ENCODE data around the gene ABCA4. TPM values are rescaled to one million over a fixed set of nuclear protein-coding genes. Genes with fewer than 3 reads are reported as not detected.

Gene ABCA4
- total RNA-seq, 4 donors from 2014 or later, result 2.1 to 7.5 (median 5.0) TPM

DNA sequence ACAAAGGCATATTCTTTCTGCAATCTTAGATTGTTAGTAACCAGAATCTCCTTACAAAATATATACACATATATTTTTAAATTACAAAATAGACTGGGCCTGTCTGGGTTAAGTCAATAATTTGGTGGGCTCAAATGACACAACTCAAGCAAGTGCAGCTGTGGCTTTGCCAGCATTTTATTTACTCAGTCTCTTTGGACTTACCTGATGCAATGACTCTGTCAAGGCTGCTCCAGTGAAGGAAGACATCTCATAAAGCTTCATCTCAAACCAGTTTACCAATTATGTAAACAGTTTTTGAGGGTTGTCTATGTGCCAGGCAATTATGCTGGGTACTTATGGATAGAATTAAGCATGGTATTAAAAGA lies 22.8 kb upstream of the ABCA4 start:
- TF ChIP-seq POLR2A (IDR thresholded peaks at IDR 0.05), result no peak
- TF ChIP-seq, protein P1, sequence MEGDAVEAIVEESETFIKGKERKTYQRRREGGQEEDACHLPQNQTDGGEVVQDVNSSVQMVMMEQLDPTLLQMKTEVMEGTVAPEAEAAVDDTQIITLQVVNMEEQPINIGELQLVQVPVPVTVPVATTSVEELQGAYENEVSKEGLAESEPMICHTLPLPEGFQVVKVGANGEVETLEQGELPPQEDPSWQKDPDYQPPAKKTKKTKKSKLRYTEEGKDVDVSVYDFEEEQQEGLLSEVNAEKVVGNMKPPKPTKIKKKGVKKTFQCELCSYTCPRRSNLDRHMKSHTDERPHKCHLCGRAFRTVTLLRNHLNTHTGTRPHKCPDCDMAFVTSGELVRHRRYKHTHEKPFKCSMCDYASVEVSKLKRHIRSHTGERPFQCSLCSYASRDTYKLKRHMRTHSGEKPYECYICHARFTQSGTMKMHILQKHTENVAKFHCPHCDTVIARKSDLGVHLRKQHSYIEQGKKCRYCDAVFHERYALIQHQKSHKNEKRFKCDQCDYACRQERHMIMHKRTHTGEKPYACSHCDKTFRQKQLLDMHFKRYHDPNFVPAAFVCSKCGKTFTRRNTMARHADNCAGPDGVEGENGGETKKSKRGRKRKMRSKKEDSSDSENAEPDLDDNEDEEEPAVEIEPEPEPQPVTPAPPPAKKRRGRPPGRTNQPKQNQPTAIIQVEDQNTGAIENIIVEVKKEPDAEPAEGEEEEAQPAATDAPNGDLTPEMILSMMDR (IDR thresholded peaks at IDR 0.05), result no peak
- no peak for DNase-seq
- Histone ChIP-seq H3K9me3 (no peaks in the 10 kb centered on the region), H3K4me3 (no peak overlapping the region), H3K36me3 (no peaks in the 10 kb centered on the region), H3K4me1 (no peaks in the 10 kb centered on the region), H3K27ac (no peak overlapping the region), H3K27me3 (no peaks in the 10 kb centered on the region)

DNA sequence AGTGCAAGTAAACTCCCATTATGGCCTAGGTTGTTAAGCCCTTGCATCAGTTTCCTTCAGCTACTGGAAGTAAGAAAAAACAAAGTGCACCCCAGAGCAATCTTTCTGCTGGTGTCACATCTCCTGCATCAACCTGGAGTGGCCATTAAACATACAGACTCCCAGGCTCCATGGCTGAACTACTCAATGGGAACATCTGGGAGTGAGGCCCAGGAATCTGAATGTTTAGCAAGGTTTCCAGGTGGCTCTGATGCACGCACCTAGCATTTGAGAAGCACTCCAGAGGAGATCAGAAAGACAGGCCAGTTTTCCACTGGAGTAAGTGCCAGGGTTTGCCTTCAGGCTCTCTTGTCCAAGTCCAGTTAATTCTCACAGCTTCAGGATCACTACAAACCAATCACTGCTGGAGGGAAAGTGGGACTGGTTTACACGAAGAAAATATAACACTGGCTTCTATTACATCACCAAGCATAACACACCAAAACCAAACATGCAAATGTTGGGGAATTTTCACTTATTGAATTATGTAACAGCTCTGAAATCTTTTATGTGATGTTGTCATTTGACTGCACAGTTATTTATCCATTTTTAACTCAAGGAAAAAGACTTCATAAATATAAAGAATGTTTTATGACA lies 22.3 kb upstream of the ABCA4 start:
- Histone ChIP-seq H3K27me3 (no peaks in the 10 kb centered on the region), H3K36me3 (no peaks in the 10 kb centered on the region), H3K9me3 (no peaks in the 10 kb centered on the region), H3K4me3 (no peak overlapping the region), H3K4me1 (no peaks in the 10 kb centered on the region), H3K27ac (no peak overlapping the region)
- TF ChIP-seq, protein P1 (IDR thresholded peaks at IDR 0.05), result no peak
- no peak for TF ChIP-seq POLR2A (IDR thresholded peaks at IDR 0.05)
- DNase-seq, result no peak

DNA sequence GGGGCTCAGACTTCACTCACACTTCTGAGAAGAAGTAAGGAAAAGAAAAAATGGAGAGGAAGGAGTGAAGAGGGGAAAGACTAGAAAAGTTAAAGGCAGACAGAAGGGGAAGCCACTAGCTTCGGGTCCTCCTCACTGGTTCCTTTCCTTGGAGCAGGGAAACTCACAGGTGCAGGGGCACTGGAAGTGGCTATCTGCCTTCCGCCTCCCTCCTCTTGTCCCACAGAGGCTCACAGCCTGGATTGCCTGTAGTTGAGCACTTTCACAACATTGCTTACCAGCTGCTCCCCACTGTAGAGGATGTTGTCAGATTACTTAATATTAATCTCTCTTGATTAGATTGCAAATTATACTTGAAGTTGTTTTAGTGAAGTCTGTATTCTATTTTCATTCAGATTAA lies 21.6 kb upstream of the ABCA4 start:
- TF ChIP-seq, protein P1 (IDR thresholded peaks at IDR 0.05), result no peak
- no peak for TF ChIP-seq POLR2A (IDR thresholded peaks at IDR 0.05)
- no peak overlapping the region for H3K4me3 ChIP-seq
- H3K27ac ChIP-seq, result no peak overlapping the region
- H3K9me3 ChIP-seq, result no peaks in the 10 kb centered on the region
- H3K4me1 ChIP-seq, result no peaks in the 10 kb centered on the region
- H3K27me3 ChIP-seq, result no peaks in the 10 kb centered on the region
- no peak for DNase-seq
- no peaks in the 10 kb centered on the region for H3K36me3 ChIP-seq

DNA sequence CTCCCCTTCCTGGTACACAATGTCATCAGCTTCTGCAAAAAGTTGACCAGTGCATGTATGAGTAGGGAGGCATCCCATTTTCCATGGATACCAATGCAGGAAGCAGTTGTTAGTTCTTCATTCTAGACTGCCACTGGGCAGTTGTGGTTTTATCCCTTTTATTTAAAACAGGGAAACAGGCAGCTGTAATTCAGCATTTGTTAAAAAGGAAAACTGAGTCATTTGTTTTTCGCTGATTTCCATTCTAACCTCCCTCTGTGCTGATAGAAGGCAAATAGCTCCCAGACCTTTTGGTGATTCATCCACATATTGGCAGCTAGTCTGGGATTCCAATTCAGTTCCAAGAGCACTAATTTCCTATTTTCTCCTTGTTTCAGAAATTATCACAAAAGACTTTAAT lies 21.1 kb upstream of the ABCA4 start:
- TF ChIP-seq POLR2A (IDR thresholded peaks at IDR 0.05), result no peak
- TF ChIP-seq, protein P1 (IDR thresholded peaks at IDR 0.05), result no peak
- DNase-seq, result no peak
- no peaks in the 10 kb centered on the region for H3K9me3 ChIP-seq
- no peaks in the 10 kb centered on the region for H3K4me1 ChIP-seq
- H3K27ac ChIP-seq, result no peak overlapping the region
- no peak overlapping the region for H3K4me3 ChIP-seq
- H3K36me3 ChIP-seq, result no peaks in the 10 kb centered on the region
- no peaks in the 10 kb centered on the region for H3K27me3 ChIP-seq

DNA sequence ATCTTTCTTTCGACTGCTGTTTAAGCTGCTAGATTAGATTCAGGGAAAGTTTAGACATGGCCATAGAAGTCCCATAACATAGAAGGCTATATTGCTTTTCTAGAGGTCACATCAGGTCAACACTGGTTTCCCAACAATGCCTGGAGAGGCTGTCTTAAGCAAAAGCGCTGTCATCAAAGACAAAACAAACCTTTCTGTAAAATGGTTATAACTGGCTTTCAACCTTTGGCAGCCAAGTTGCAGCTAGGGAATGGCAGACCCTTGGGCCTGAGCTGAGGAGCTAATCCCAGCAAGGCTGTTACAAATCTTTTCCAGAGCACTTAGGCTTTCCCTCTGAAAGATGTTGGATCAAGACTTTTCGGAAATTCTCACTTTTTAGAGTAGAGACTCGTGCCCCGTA lies 11.2 kb upstream of the ABCA4 start:
- H3K4me1 ChIP-seq, result no peaks in the 10 kb centered on the region
- no peak overlapping the region for H3K27ac ChIP-seq
- no peaks in the 10 kb centered on the region for H3K27me3 ChIP-seq
- no peaks in the 10 kb centered on the region for H3K9me3 ChIP-seq
- H3K36me3 ChIP-seq, result no peaks in the 10 kb centered on the region
- no peak for TF ChIP-seq POLR2A (IDR thresholded peaks at IDR 0.05)
- TF ChIP-seq, protein P1 (IDR thresholded peaks at IDR 0.05), result no peak
- no peak for DNase-seq
- H3K4me3 ChIP-seq, result no peak overlapping the region

All from Peyer's patch (tissue), 4 donors.